ENCODE measurements around the gene NFKBIE. TPM values are rescaled to one million over a fixed set of nuclear protein-coding genes. Genes with fewer than 3 reads are reported as not detected.

NFKBIE gene
- total and polyA plus RNA-seq, 9 of the 15 experiments (the other 6 are each of a cell fraction or from before 2014, with no cell fraction given) = 2.1 to 16.4 (median 11.7) TPM

DNA sequence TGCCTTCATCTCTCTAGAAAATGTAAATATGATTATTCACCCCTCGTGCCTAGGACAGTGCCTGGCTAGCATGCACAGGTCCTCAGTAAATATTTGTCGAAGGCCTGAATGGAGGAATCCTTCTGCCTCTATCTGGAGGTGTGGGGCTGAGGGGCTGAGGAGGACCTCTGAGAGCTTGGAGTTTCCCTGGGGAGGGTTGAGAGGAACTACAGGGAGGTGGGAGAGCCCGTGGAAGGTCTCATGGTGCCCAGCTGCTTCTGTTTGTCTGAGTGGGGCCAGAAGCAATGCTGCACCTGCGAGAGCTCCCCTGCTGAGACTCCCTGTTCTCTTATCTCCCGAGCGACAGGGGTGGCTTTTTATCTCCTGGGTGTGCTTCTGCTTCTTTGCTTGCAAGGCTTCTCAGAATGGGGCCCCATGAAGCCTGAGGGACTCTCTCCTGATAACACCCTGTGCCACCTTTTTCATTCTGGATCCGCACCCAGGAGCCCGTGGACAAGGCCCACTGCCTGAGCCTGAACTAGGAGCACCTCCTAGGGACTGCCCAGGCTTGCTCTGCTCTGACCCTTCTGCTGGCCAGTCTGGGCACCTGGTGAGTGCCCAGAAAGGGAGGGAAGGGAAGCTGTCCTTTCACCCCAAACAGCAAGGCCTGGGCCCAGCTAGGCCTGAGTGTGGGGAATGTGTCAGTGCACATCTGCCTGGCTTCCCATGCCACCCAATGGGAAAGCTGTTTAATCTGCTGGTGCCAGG is 39.6 kb downstream of the NFKBIE start:
- H3K27ac ChIP-seq (ENCODE audit: extremely low read depth, low read depth, low read length) = peak overlapping the region; percentile 75
- BruUV-seq (replicated peaks) = no TSS peak
- TF ChIP-seq SMAD4 (CRISPR knock-in tag; conservative IDR thresholded peaks at IDR 0.05) = peak; percentile 95
- TF ChIP-seq MAX (CRISPR knock-in tag; IDR thresholded peaks at IDR 0.05) = peak; percentile 48; the same call in 1 of the 2 replicates
- TF ChIP-seq, protein P1, sequence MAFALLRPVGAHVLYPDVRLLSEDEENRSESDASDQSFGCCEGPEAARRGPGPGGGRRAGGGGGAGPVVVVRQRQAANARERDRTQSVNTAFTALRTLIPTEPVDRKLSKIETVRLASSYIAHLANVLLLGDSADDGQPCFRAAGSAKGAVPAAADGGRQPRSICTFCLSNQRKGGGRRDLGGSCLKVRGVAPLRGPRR (CRISPR knock-in tag; IDR thresholded peaks at IDR 0.05) = peak; percentile 10; the same call in 1 of the 2 replicates
- peak; percentile 11 for TF ChIP-seq ZFP36 (IDR thresholded peaks at IDR 0.05; ENCODE audit: low read depth, low read length, partially characterized antibody)
- TF ChIP-seq MXI1 (IDR thresholded peaks at IDR 0.05; ENCODE audit: low read depth, low read length) = peak; percentile 47; the same call in 1 of the 2 replicates
- TF ChIP-seq DPF2 (IDR thresholded peaks at IDR 0.05) = peak; percentile 94
- peak; percentile 71; the same call in 1 of the 2 replicates for TF ChIP-seq SMARCC2 (IDR thresholded peaks at IDR 0.05; ENCODE audit: low read depth)
- peak; percentile 30 for TF ChIP-seq MEIS2 (IDR thresholded peaks at IDR 0.05; ENCODE audit: partially characterized antibody)
- TF ChIP-seq FOXO4 (CRISPR knock-in tag; IDR thresholded peaks at IDR 0.05) = no peak
- 0 out of 2 replicates have a peak, but pooled peaks have one; percentile 54 for TF ChIP-seq CBFB (CRISPR knock-in tag; IDR thresholded peaks at IDR 0.05)
- TF ChIP-seq RB1 (IDR thresholded peaks at IDR 0.05; ENCODE audit: low read depth) = 0 out of 2 replicates have a peak, but pooled peaks have one; percentile 37
- TF ChIP-seq CTBP1 (IDR thresholded peaks at IDR 0.05; ENCODE audit: borderline replicate concordance) = peak; percentile 97
- peak; percentile 99 for TF ChIP-seq CBFA2T2 (conservative IDR thresholded peaks at IDR 0.05)
- no peak for TF ChIP-seq ZNF707 (CRISPR knock-in tag; conservative IDR thresholded peaks at IDR 0.05)
- TF ChIP-seq KDM5B (IDR thresholded peaks at IDR 0.05; ENCODE audit: insufficient replicate concordance, low read depth, low read length) = peak; percentile 15
- no peak for TF ChIP-seq EZH2 (IDR thresholded peaks at IDR 0.05; ENCODE audit: borderline replicate concordance, low read depth, low read length)
- TF ChIP-seq FOXM1 (IDR thresholded peaks at IDR 0.05; ENCODE audit: low read depth) = peak; percentile 88
- TF ChIP-seq FOXM1 (CRISPR knock-in tag; IDR thresholded peaks at IDR 0.05; ENCODE audit: low read depth) = no peak
- no peak for TF ChIP-seq ARID3A (IDR thresholded peaks at IDR 0.05; ENCODE audit: borderline replicate concordance, low read depth, low read length)

More for the DNA sequence above, 39.6 kb downstream of the NFKBIE start:
- H3K36me3 ChIP-seq (ENCODE audit: control insufficient read depth, insufficient read depth, low read length) = peaks cover 40% of the 10 kb centered on the region
- POLR2A ChIA-PET = interaction anchor here (0.6 to 6.8 kb wide), 17 partner anchors 9 to 536 kb away, joined by 3 to 104 read pairs (median 4); partner anchors contain the start of genes HSP90AB1 and MYMX
- peak overlapping the region; percentile 26; the same call in 1 of the 2 replicates for H3K4me3 ChIP-seq
- peak overlapping the region; percentile 79 for H3K4me2 ChIP-seq (ENCODE audit: insufficient read depth, low read length)
- H3K79me2 ChIP-seq (ENCODE audit: control insufficient read depth, insufficient read depth, low read length) = peaks cover 56% of the 10 kb centered on the region
- H2AFZ ChIP-seq (ENCODE audit: low read depth, low read length) = no peak overlapping the region
- in situ Hi-C loops (cut with MboI) (no loop called here), intact Hi-C loops (cut with micrococcal nuclease) (loop anchor here (1.0 to 10.0 kb wide), 4 partner anchors 21 to 591 kb away; partner anchors contain the start of gene MAD2L1BP)
- peak overlapping the region; percentile 59 to 92 for H3K9ac ChIP-seq (ENCODE audit: insufficient read depth in 1 of 2, low read depth in 2 of 2, low read length in 2 of 2)
- no peaks in the 10 kb centered on the region for H3K9me3 ChIP-seq (replicated peaks; ENCODE audit: control insufficient read depth, insufficient read depth, low read depth, low read length)
- peak; percentile 96 for FAIRE-seq
- H3K9me1 ChIP-seq (ENCODE audit: control insufficient read depth, insufficient read depth, low read length) = peaks cover 6% of the 10 kb centered on the region
- peaks cover 61 to 79% of the 10 kb centered on the region in 2 experiments for H3K4me1 ChIP-seq (replicated peaks in 1 of 2; ENCODE audit: control insufficient read depth in 2 of 2, insufficient read depth in 2 of 2, low read length in 2 of 2)
- H3K27me3 ChIP-seq (ENCODE audit: control insufficient read depth in 2 of 2, insufficient read depth in 2 of 2, low read length in 2 of 2) = no peaks in the 10 kb centered on the region
- peaks cover 3% of the 10 kb centered on the region; the same call in 1 of the 2 replicates for H4K20me1 ChIP-seq (replicated peaks; ENCODE audit: control insufficient read depth, insufficient read depth, low read length)
- 3% methylated on average over 8 of the region's 8 CpGs for WGBS (ENCODE audit: insufficient coverage, low coverage, missing lambda C conversion rate)
- peak; percentile 50 for ATAC-seq
- CTCF ChIA-PET (ENCODE audit: low intra/inter-chr PET ratio) = no interaction called here
- peak; percentile 77 to 95 (median 87) for DNase-seq (ENCODE audit: extremely low read depth in 1 of 4, low spot score in 3 of 4)
